ENCODE data around the gene LSG1. TPM values are rescaled to one million over a fixed set of nuclear protein-coding genes. Genes with fewer than 3 reads are reported as not detected.
A peak's percentile ranks its signal among the peaks of the same experiment; 100 is the strongest.

The LSG1 gene
- total and polyA plus RNA-seq, 2 of the 13 experiments (the other 11 are each of a cell fraction or from before 2014, with no cell fraction given): 21.4 to 32.1 TPM

GRCh38 chr3:194671900-194672808, at the start of gene LSG1 (continued):
- TF ChIP-seq SMC3 (IDR thresholded peaks at IDR 0.05; ENCODE audit: low read length) (no peak), KAT8 (CRISPR knock-in tag; IDR thresholded peaks at IDR 0.05) (peak; percentile 99), ZNF569 (CRISPR knock-in tag; IDR thresholded peaks at IDR 0.05; ENCODE audit: borderline replicate concordance) (peak; percentile 81; the same call in 1 of the 2 replicates), HOXA9 (CRISPR knock-in tag; IDR thresholded peaks at IDR 0.05; ENCODE audit: borderline replicate concordance) (no peak), ZNF619 (CRISPR knock-in tag; IDR thresholded peaks at IDR 0.05) (no peak; the same call in 1 of the 2 replicates), NR2C2 (CRISPR knock-in tag; IDR thresholded peaks at IDR 0.05; ENCODE audit: borderline replicate concordance) (peak; percentile 71), SAFB2 (CRISPR knock-in tag; IDR thresholded peaks at IDR 0.05; ENCODE audit: borderline replicate concordance, low read depth) (no peak; the same call in 1 of the 2 replicates), FUBP1 (CRISPR knock-in tag; IDR thresholded peaks at IDR 0.05; ENCODE audit: borderline replicate concordance) (no peak), BATF2 (CRISPR knock-in tag; IDR thresholded peaks at IDR 0.05) (no peak), TEAD3 (CRISPR knock-in tag; optimal IDR thresholded peaks at IDR 0.05; ENCODE audit: borderline replicate concordance) (no peak), ZNF17 (CRISPR knock-in tag; IDR thresholded peaks at IDR 0.05) (no peak), SNAI1 (CRISPR knock-in tag; IDR thresholded peaks at IDR 0.05; ENCODE audit: borderline replicate concordance) (0 out of 2 replicates have a peak, but pooled peaks have one; percentile 43), HOXA5 (CRISPR knock-in tag; IDR thresholded peaks at IDR 0.05) (no peak; the same call in none of the 2 replicates)
- TF ChIP-seq, protein P1, sequence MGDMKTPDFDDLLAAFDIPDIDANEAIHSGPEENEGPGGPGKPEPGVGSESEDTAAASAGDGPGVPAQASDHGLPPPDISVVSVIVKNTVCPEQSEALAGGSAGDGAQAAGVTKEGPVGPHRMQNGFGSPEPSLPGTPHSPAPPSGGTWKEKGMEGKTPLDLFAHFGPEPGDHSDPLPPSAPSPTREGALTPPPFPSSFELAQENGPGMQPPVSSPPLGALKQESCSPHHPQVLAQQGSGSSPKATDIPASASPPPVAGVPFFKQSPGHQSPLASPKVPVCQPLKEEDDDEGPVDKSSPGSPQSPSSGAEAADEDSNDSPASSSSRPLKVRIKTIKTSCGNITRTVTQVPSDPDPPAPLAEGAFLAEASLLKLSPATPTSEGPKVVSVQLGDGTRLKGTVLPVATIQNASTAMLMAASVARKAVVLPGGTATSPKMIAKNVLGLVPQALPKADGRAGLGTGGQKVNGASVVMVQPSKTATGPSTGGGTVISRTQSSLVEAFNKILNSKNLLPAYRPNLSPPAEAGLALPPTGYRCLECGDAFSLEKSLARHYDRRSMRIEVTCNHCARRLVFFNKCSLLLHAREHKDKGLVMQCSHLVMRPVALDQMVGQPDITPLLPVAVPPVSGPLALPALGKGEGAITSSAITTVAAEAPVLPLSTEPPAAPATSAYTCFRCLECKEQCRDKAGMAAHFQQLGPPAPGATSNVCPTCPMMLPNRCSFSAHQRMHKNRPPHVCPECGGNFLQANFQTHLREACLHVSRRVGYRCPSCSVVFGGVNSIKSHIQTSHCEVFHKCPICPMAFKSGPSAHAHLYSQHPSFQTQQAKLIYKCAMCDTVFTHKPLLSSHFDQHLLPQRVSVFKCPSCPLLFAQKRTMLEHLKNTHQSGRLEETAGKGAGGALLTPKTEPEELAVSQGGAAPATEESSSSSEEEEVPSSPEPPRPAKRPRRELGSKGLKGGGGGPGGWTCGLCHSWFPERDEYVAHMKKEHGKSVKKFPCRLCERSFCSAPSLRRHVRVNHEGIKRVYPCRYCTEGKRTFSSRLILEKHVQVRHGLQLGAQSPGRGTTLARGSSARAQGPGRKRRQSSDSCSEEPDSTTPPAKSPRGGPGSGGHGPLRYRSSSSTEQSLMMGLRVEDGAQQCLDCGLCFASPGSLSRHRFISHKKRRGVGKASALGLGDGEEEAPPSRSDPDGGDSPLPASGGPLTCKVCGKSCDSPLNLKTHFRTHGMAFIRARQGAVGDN (CRISPR knock-in tag; IDR thresholded peaks at IDR 0.05): peak; percentile 84
- TF ChIP-seq, protein P2, sequence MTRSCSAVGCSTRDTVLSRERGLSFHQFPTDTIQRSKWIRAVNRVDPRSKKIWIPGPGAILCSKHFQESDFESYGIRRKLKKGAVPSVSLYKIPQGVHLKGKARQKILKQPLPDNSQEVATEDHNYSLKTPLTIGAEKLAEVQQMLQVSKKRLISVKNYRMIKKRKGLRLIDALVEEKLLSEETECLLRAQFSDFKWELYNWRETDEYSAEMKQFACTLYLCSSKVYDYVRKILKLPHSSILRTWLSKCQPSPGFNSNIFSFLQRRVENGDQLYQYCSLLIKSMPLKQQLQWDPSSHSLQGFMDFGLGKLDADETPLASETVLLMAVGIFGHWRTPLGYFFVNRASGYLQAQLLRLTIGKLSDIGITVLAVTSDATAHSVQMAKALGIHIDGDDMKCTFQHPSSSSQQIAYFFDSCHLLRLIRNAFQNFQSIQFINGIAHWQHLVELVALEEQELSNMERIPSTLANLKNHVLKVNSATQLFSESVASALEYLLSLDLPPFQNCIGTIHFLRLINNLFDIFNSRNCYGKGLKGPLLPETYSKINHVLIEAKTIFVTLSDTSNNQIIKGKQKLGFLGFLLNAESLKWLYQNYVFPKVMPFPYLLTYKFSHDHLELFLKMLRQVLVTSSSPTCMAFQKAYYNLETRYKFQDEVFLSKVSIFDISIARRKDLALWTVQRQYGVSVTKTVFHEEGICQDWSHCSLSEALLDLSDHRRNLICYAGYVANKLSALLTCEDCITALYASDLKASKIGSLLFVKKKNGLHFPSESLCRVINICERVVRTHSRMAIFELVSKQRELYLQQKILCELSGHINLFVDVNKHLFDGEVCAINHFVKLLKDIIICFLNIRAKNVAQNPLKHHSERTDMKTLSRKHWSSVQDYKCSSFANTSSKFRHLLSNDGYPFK (CRISPR knock-in tag; IDR thresholded peaks at IDR 0.05; ENCODE audit: borderline replicate concordance): peak; percentile 91
- TF ChIP-seq, protein P3, sequence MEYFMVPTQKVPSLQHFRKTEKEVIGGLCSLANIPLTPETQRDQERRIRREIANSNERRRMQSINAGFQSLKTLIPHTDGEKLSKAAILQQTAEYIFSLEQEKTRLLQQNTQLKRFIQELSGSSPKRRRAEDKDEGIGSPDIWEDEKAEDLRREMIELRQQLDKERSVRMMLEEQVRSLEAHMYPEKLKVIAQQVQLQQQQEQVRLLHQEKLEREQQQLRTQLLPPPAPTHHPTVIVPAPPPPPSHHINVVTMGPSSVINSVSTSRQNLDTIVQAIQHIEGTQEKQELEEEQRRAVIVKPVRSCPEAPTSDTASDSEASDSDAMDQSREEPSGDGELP (IDR thresholded peaks at IDR 0.05; ENCODE audit: borderline replicate concordance, low read depth): peak; percentile 18; the same call in 1 of the 2 replicates

Measured in HepG2 (cell line).